RWPE2 (cell line): ENCODE data around the gene PIGT.

Experiments used
- ATAC-seq: fragments of 200-7000 bp; cut with Tn5 transposase; 3 replicates; pipeline ENCODE4 v1.9.1; 2021; ENCODE audit warnings: low read depth
- DNase-seq: peaks from one replicate; pipeline ENCODE4 v3.0.0-alpha.2; 2020; ENCODE audit warnings: low spot score
- H3K27ac ChIP-seq: fragments of 450-650 bp; 2 replicates; pipeline ENCODE4 v1.5.1; 2017; ENCODE audit warnings: mild to moderate bottlenecking; ENCODE audit not compliant: poor library complexity, severe bottlenecking
- H3K27me3 ChIP-seq: fragments of 250-450 bp; sonication (Bioruptor Pico); 2 replicates; pipeline ENCODE4 v1.5.1; 2021; ENCODE audit warnings: mild to moderate bottlenecking, moderate library complexity; ENCODE audit not compliant: insufficient read depth, poor library complexity, severe bottlenecking
- H3K36me3 ChIP-seq: fragments of 250-450 bp; sonication (Bioruptor Pico); 2 replicates; pipeline ENCODE4 v1.5.1; 2020; ENCODE audit warnings: low read depth, mild to moderate bottlenecking, moderate library complexity
- H3K4me1 ChIP-seq: fragments of 250-450 bp; sonication (Bioruptor Pico); 2 replicates; pipeline ENCODE4 v1.5.1; 2021; ENCODE audit warnings: mild to moderate bottlenecking, moderate library complexity; ENCODE audit not compliant: insufficient read depth, poor library complexity, severe bottlenecking
- H3K4me3 ChIP-seq: fragments of 250-450 bp; sonication (Bioruptor Pico); 2 replicates; pipeline ENCODE4 v1.5.1; 2021; ENCODE audit warnings: mild to moderate bottlenecking, moderate library complexity; ENCODE audit not compliant: severe bottlenecking
- H3K9me3 ChIP-seq: fragments of 250-450 bp; sonication (Bioruptor Pico); 2 replicates; pipeline ENCODE4 v1.5.1; 2021; ENCODE audit warnings: mild to moderate bottlenecking, moderate library complexity; ENCODE audit not compliant: severe bottlenecking
- TF ChIP-seq, protein P1 (sequence below): fragments of 450-650 bp; IDR thresholded peaks from one replicate; pipeline ENCODE4 v1.5.1; 2017; ENCODE audit warnings: mild to moderate bottlenecking, moderate library complexity; ENCODE audit not compliant: poor library complexity, severe bottlenecking

PIGT gene

DNA sequence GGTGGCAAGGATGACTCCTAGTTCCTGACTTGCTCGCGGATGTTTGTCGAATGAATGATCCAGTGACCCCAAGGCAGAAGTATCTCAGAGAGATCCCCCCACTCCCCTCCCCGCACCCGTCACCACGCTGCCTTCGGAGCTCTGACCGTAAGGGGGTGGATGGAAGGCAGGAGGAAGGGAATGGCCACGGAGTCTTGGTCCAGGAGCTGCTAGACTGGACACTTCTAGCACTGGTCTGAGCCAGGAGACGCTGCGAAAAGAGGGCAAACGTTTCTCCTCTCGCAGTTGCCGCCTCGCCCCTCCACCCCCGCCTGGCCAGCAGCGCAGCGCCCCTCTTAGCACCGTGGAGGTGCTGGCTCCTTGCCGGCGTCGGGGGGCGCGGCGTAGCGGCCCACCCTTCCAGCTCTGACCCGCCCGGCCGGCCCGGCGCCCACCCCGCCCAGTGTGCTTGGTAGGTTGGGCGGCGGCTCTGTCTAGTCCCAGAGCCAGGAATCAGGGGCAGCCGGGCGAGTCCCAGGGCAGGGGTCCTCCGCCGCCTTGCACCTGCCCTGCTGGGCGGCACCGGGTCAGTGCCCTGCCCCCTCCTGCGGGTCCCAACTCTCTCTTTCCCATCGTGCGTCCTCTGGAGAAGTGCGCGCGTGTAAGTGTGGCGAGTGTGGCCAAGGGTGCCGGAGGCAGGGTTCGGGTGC, 10.2 kb upstream of the PIGT start:
- Histone ChIP-seq H3K27ac (peak overlapping the region; percentile 37), H3K9me3 (peaks cover 6% of the 10 kb centered on the region), H3K4me3 (peak overlapping the region; percentile 85), H3K27me3 (no peaks in the 10 kb centered on the region), H3K4me1 (no peaks in the 10 kb centered on the region), H3K36me3 (peaks cover 28% of the 10 kb centered on the region)
- peak; percentile 39 for ATAC-seq
- TF ChIP-seq, protein P1, sequence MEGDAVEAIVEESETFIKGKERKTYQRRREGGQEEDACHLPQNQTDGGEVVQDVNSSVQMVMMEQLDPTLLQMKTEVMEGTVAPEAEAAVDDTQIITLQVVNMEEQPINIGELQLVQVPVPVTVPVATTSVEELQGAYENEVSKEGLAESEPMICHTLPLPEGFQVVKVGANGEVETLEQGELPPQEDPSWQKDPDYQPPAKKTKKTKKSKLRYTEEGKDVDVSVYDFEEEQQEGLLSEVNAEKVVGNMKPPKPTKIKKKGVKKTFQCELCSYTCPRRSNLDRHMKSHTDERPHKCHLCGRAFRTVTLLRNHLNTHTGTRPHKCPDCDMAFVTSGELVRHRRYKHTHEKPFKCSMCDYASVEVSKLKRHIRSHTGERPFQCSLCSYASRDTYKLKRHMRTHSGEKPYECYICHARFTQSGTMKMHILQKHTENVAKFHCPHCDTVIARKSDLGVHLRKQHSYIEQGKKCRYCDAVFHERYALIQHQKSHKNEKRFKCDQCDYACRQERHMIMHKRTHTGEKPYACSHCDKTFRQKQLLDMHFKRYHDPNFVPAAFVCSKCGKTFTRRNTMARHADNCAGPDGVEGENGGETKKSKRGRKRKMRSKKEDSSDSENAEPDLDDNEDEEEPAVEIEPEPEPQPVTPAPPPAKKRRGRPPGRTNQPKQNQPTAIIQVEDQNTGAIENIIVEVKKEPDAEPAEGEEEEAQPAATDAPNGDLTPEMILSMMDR, result no peak
- DNase-seq, result peak; percentile 83

DNA sequence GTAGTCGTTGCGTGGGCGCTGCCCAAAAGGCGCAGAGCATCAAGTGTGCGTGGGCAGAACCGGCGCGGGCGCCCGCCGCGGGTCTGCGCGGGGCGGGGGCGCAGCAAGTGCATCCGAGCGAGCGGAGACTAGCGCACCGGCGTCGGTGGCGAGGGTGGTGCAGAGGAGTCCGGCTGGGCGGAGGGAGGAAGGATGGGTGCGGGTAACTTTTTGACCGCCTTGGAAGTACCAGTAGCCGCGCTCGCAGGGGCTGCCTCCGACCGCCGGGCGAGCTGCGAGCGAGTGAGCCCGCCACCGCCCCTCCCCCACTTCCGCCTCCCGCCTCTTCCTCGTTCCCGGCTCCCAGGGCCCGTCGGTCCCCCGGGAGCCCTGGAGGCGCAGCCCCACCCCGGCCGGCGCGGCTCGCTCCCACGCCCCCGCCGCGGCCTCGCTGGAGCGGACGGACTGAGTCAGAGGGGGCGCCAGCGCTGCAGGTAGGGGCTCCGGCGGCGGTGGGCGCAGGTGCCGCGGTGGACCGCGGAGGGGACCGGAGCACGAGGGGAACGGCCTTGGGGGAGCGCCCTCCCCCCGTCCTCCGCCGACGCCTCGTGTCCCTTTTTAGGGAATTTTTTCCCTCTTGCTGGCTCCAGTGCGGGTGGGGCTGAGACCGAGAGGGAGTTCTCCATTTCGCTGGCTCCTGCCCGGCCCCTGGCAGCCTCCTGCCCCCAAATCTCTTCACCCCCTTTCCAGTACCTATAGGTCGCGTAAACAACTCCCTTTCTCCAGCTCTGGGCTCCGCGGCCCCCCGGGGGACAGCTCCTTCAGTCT, 9.5 kb upstream of the PIGT start:
- Histone ChIP-seq H3K36me3 (peaks cover 31% of the 10 kb centered on the region), H3K9me3 (no peaks in the 10 kb centered on the region), H3K4me3 (peak overlapping the region; percentile 85), H3K27me3 (no peaks in the 10 kb centered on the region), H3K4me1 (no peaks in the 10 kb centered on the region), H3K27ac (peak overlapping the region; percentile 37)
- TF ChIP-seq, protein P1, result peak; percentile 53
- ATAC-seq (peak; percentile 55), DNase-seq (peak; percentile 90)

DNA sequence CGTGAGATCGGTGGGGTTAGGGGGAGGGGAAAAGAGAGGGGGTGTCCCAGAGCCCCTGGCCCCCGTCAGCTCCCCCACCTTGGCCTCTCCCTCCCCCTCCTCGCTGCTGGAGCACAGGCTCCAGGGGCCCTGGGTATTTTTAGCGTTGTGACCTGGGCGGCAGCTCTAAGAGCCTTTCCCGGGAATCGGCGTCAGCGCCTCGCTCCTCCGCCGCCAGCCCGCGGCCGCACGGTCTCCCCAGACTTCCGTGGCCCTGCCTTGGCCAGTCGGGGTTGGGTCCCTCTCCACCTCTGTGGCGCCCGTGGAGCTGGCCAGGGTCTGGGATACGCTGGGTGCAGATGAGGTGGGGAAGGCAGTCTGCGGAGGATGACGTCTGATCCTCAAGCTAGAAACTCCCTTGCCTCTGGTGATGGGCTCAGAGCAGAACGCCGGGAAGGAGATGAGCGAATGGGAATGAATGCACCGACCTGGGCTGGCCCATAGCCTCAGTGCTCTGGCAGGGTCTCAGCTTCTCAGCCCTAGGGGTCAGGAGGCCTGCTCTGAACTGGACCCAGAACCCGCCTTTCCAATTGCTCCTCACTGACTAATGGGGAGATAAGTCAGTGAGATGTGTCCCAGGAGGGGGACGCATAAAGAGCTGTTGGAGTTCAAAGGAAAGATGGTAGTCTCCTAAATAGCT, 8.7 kb upstream of the PIGT start:
- H3K27me3 ChIP-seq, result no peaks in the 10 kb centered on the region
- H3K4me3 ChIP-seq, result peak overlapping the region; percentile 85
- no peaks in the 10 kb centered on the region for H3K4me1 ChIP-seq
- peak; percentile 48 for ATAC-seq
- no peaks in the 10 kb centered on the region for H3K9me3 ChIP-seq
- no peak for DNase-seq
- peaks cover 31% of the 10 kb centered on the region for H3K36me3 ChIP-seq
- H3K27ac ChIP-seq, result peak overlapping the region; percentile 37
- TF ChIP-seq, protein P1, result no peak

DNA sequence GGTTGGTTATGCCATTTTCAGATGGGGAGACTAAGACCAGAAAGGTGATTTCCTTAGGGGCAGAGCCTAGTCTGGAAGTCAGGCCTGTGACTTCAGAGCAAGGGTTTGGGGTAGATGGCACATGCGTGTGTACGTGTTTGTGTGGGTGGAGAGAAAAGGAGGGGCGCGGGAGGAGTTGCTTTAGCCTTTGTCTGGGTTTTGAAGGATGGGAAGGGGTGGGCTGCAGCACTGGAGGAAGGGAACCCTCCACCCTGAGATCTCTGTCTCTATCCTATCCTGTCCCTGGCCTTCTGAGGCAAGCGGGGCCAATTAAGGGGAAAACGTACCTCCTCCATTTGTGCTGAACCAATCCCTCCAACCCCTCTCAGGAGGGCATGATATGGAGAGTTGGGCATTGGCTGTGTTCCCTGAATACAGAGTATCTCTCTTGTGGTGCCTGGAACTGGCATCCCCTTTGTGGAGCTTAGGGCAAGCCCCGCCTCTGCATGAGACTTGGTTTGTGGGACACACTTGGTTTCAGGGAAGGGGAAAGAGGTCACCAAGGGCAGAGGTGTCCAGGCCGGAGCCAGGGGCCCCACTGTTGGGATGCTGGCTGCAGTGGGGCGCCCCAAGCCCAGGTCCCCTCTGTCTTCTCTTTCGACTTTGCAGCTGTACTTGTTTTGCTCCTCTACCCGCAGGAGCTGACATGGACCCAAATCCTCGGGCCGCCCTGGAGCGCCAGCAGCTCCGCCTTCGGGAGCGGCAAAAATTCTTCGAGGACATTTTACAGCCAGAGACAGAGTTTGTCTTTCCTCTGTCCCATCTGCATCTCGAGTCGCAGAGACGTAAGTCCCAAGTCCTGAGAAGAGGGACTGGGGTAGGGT, 7.9 kb upstream of the PIGT start, which contains the start of gene DBNDD2:
TSS of gene DBNDD2 (plus strand) at position 507 of the 863 bp plus-strand sequence. CDS start at position 686, 179 bp downstream.
- Histone ChIP-seq H3K36me3 (peaks cover 31% of the 10 kb centered on the region), H3K4me3 (peak within 1 kb of the TSS; percentile 85), H3K4me1 (no peaks in the 10 kb centered on the region), H3K9me3 (no peaks in the 10 kb centered on the region), H3K27ac (peak within 1 kb of the TSS; percentile 37), H3K27me3 (no peaks in the 10 kb centered on the region)
- DNase-seq (no peak), ATAC-seq (no peak)
- TF ChIP-seq, protein P1, result no peak
